ENCODE measurements around the gene ANTXR1. TPM values are rescaled to one million over a fixed set of nuclear protein-coding genes. Genes with fewer than 3 reads are reported as not detected.

The ANTXR1 gene
- total and polyA plus RNA-seq, 2 donors from 2014 or later: 7.0 to 42.6 TPM

- Histone ChIP-seq H3K27ac (ENCODE audit: low read depth in 2 of 2, low read length in 2 of 2) (no peak overlapping the region), H3K36me3 (ENCODE audit: control insufficient read depth in 2 of 3, insufficient read depth in 3 of 3, low read length in 3 of 3) (no peaks in the 10 kb centered on the region), H3K9ac (ENCODE audit: low read length in 3 of 3) (no peak overlapping the region), H3K4me3 (ENCODE audit: low read length in 3 of 3) (no peak overlapping the region), H3K4me1 (ENCODE audit: control insufficient read depth in 2 of 3, insufficient read depth in 2 of 3, low read depth in 1 of 3, low read length in 3 of 3) (peaks cover 0 to 2% (median 0%) of the 10 kb centered on the region in 3 donors), H3K9me3 (ENCODE audit: control insufficient read depth in 2 of 3, insufficient read depth in 1 of 3, low read length in 3 of 3) (no peaks in the 10 kb centered on the region), H3K27me3 (ENCODE audit: control insufficient read depth, insufficient read depth, low read length) (no peaks in the 10 kb centered on the region)
- DNase-seq (no peak), FAIRE-seq (no peak)
- TF ChIP-seq CTCF (IDR thresholded peaks at IDR 0.05; ENCODE audit: borderline replicate concordance, extremely low read depth, insufficient read depth): no peak
- intact Hi-C loops (cut with DNase I): no loop called here
These were observed 46.8 kb downstream of the ANTXR1 start for GRCh38 chr2:69059731-69060290.

- intact Hi-C loops (cut with DNase I): no loop called here
- FAIRE-seq: no peak
- no peaks in the 10 kb centered on the region for H3K27me3 ChIP-seq (ENCODE audit: control insufficient read depth, insufficient read depth, low read length)
- H3K4me1 ChIP-seq (ENCODE audit: control insufficient read depth in 2 of 3, insufficient read depth in 2 of 3, low read depth in 1 of 3, low read length in 3 of 3): peaks cover 0 to 2% (median 0%) of the 10 kb centered on the region in 3 donors
- no peak for DNase-seq
- no peak overlapping the region for H3K9ac ChIP-seq (ENCODE audit: low read length in 3 of 3)
- H3K9me3 ChIP-seq (ENCODE audit: control insufficient read depth in 2 of 3, insufficient read depth in 1 of 3, low read length in 3 of 3): no peaks in the 10 kb centered on the region
- H3K27ac ChIP-seq (ENCODE audit: low read depth in 2 of 2, low read length in 2 of 2): no peak overlapping the region
- no peak overlapping the region for H3K4me3 ChIP-seq (ENCODE audit: low read length in 3 of 3)
- no peak for TF ChIP-seq CTCF (IDR thresholded peaks at IDR 0.05; ENCODE audit: borderline replicate concordance, extremely low read depth, insufficient read depth)
- H3K36me3 ChIP-seq (ENCODE audit: control insufficient read depth in 2 of 3, insufficient read depth in 3 of 3, low read length in 3 of 3): no peaks in the 10 kb centered on the region
These were observed 48.0 kb downstream of the ANTXR1 start for GRCh38 chr2:69060938-69061501.

GRCh38 chr2:69061525-69061924 lies 48.5 kb downstream of the ANTXR1 start:
- intact Hi-C loops (cut with DNase I): no loop called here

More at GRCh38 chr2:69061525-69061924, 48.5 kb downstream of the ANTXR1 start:
- Histone ChIP-seq H3K4me3 (ENCODE audit: low read length in 3 of 3) (no peak overlapping the region), H3K27ac (ENCODE audit: low read depth in 2 of 2, low read length in 2 of 2) (no peak overlapping the region), H3K9me3 (ENCODE audit: control insufficient read depth in 2 of 3, insufficient read depth in 1 of 3, low read length in 3 of 3) (no peaks in the 10 kb centered on the region), H3K27me3 (ENCODE audit: control insufficient read depth, insufficient read depth, low read length) (no peaks in the 10 kb centered on the region), H3K36me3 (ENCODE audit: control insufficient read depth in 2 of 3, insufficient read depth in 3 of 3, low read length in 3 of 3) (no peaks in the 10 kb centered on the region), H3K9ac (ENCODE audit: low read length in 3 of 3) (no peak overlapping the region), H3K4me1 (ENCODE audit: control insufficient read depth in 2 of 3, insufficient read depth in 2 of 3, low read depth in 1 of 3, low read length in 3 of 3) (peaks cover 0 to 2% (median 0%) of the 10 kb centered on the region in 3 donors)
- no peak for TF ChIP-seq CTCF (IDR thresholded peaks at IDR 0.05; ENCODE audit: borderline replicate concordance, extremely low read depth, insufficient read depth)
- FAIRE-seq: no peak
- DNase-seq: no peak
